ENCODE data around the gene RAB11FIP4. TPM values are rescaled to one million over a fixed set of nuclear protein-coding genes. Genes with fewer than 3 reads are reported as not detected.

Gene RAB11FIP4
- total and polyA plus RNA-seq, 2 donors (not counting 3 experiments of a cell fraction or from before 2014, with no cell fraction given): 0.08 to 0.38 TPM

- TF ChIP-seq FOS (IDR thresholded peaks at IDR 0.05; ENCODE audit: borderline replicate concordance, insufficient read depth, low read length): no peak
- TF ChIP-seq JUN (IDR thresholded peaks at IDR 0.05; ENCODE audit: borderline replicate concordance, insufficient read depth, insufficient read length, low read depth): no peak
- TF ChIP-seq POLR2AphosphoS5 (IDR thresholded peaks at IDR 0.05; ENCODE audit: insufficient read depth, low read depth, low read length): peak; percentile 63
- no peak for TF ChIP-seq CTCF (IDR thresholded peaks at IDR 0.05; ENCODE audit: extremely low read depth in 1 of 2, insufficient read depth in 1 of 2, low read depth in 1 of 2, low read length in 2 of 2)
- TF ChIP-seq GATA2 (IDR thresholded peaks at IDR 0.05; ENCODE audit: insufficient read depth, insufficient read length, low read depth, low read length): peak; percentile 41
- peak; percentile 17 for TF ChIP-seq POLR2A (IDR thresholded peaks at IDR 0.05; ENCODE audit: low read depth, low read length)
- TF ChIP-seq EZH2 (IDR thresholded peaks at IDR 0.05; ENCODE audit: borderline replicate concordance, low read depth, low read length, severe bottlenecking): no peak
- TF ChIP-seq MAX (IDR thresholded peaks at IDR 0.05; ENCODE audit: insufficient read depth, insufficient read length): no peak
- TF ChIP-seq MYC (IDR thresholded peaks at IDR 0.05; ENCODE audit: low read depth, low read length): no peak
- dilution Hi-C loops (cut with MboI; ENCODE audit: extremely low pct_ligation_motif_present, low sequenced_read_pairs) (no loop called here), intact Hi-C loops (cut with micrococcal nuclease) (loop anchor here (2.0 kb wide), 1 partner anchor 293 kb away; no protein-coding TSS in a partner anchor)
- Histone ChIP-seq H2AFZ (ENCODE audit: low read depth, low read length) (peak overlapping the region; percentile 89), H3K36me3 (ENCODE audit: control insufficient read depth in 2 of 2, extremely low read depth in 1 of 2, insufficient read depth in 2 of 2, low read length in 2 of 2) (no peaks in the 10 kb centered on the region), H3K27me3 (ENCODE audit: control insufficient read depth in 2 of 2, insufficient read depth in 2 of 2, low read length in 2 of 2) (peaks cover 0 to 4% of the 10 kb centered on the region in 2 experiments), H3K9me1 (replicated peaks; ENCODE audit: control insufficient read depth, extremely low read depth, insufficient read depth, low read length) (no peaks in the 10 kb centered on the region), H3K4me3 (replicated peaks in 1 of 3; ENCODE audit: insufficient read depth in 1 of 3, low read depth in 1 of 3, low read length in 3 of 3) (peak overlapping the region; percentile 54 to 66 (median 63)), H3K4me2 (ENCODE audit: insufficient read depth, low read length) (peak overlapping the region; percentile 79), H4K20me1 (replicated peaks; ENCODE audit: control insufficient read depth, extremely low read depth, insufficient read depth, low read length) (no peaks in the 10 kb centered on the region), H3K27ac (ENCODE audit: insufficient read depth, low read depth, low read length) (peak overlapping the region; percentile 2), H3K79me2 (ENCODE audit: control insufficient read depth, insufficient read depth, low read length) (no peaks in the 10 kb centered on the region), H3K9me3 (replicated peaks; ENCODE audit: control insufficient read depth, insufficient read depth, low read length) (no peaks in the 10 kb centered on the region), H3K9ac (replicated peaks; ENCODE audit: extremely low read depth, insufficient read depth, low read length) (peak overlapping the region; percentile 48), H3K4me1 (ENCODE audit: control insufficient read depth, extremely low read depth, insufficient read depth, low read length) (peaks cover 3% of the 10 kb centered on the region)
- ChIA-PET CTCF (interaction anchor here (0.7 to 1.9 kb wide), 3 partner anchors 12 to 293 kb away, joined by 3 to 9 read pairs (median 3); no protein-coding TSS in a partner anchor), POLR2A (no interaction called here)
- BruUV-seq (replicated peaks): TSS peak; percentile 100
- FAIRE-seq (peak; percentile 96), DNase-seq (ENCODE audit: low read depth, low spot score) (peak; percentile 92)
Measured at GRCh38 chr17:31549525-31550388, 158.3 kb downstream of the RAB11FIP4 start.
